DMS53 treated with DMSO at 0.1 percent for 48 hours (cell line): Measurements from ENCODE around the gene APIP.
"Not testable (repeated sequence)": the region's sequence is repeated elsewhere in the genome, so short reads cannot be mapped to it uniquely, and the experiment has no call there.

ENCODE experiments used
- DNase-seq: peaks from one replicate; lab custom pipeline; 2025; ENCODE audit not compliant: unreplicated experiment; lab: John Stamatoyannopoulos, UW

The APIP gene

DNA sequence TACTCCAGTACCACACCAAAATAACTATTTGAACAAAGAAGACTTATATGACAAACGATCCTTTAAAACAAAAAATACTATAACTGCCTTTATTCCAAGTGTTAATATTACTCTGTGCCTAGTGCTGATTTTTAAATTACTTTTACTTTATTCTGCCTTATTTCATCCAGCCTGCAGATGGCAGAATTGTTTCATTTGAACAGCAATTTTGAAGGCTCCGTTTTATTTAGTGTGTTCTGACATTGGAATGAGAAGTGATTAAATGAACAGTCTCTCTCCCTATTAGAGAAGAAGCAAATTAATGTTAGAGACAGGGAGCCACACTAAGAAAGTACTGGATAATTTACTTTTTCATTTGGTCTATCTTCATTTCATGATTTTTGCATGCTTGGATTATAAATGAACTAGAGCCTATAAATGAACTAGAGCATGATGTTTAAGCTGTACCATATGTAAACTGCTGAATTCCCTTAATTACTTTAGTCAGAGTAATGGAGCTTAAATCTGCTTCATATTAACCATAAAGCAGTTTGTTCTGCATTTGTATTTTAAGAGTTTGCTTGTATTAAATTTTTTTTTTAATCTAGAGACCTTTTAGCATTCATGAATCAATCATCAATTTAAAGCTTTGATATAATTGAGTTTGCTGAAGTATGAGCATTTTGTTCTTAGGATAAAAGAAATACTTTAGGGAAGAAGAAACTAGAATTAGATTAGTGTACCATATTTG is 10.1 kb upstream of the APIP start:
- DNase-seq, result peak; percentile 30

DNA sequence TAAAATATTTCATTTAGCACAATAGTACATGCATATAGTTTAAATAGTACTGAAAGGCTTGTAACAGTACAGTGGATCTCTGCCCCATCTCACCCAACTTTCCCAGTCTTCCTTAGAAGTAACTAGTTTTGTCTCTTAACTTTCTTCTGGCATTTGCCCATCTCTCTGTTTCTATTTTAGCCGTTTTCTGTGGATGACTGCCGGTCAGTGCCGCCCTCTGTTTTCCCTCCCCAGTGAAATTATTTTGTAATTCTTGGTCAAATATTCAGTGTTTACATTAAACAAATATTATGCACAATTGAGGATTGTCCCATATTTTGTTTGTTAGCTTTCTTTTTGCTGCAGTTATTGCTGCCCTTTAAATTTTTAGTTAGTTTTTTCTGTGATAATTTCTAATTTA is 8.5 kb upstream of the APIP start:
- no peak for DNase-seq

DNA sequence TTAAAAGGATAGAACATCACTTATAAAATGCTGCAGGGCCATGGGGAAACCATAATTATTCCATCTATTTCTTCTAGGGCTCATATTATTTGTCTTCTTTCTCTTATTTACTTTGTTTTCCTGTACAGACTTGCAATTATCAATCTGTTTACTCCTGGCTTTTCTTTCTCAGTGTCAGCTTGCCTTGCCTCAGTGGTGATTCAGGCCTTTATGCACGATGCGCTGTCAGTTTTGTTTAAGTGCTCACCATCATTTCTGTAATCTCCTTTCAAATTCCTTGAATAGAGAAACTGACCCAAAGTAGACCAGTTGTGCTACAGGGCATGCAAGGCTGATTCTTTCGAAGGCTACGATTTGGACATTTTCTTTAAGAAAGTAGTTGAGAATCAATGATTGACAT is 5.0 kb upstream of the APIP start:
- DNase-seq, result no peak

DNA sequence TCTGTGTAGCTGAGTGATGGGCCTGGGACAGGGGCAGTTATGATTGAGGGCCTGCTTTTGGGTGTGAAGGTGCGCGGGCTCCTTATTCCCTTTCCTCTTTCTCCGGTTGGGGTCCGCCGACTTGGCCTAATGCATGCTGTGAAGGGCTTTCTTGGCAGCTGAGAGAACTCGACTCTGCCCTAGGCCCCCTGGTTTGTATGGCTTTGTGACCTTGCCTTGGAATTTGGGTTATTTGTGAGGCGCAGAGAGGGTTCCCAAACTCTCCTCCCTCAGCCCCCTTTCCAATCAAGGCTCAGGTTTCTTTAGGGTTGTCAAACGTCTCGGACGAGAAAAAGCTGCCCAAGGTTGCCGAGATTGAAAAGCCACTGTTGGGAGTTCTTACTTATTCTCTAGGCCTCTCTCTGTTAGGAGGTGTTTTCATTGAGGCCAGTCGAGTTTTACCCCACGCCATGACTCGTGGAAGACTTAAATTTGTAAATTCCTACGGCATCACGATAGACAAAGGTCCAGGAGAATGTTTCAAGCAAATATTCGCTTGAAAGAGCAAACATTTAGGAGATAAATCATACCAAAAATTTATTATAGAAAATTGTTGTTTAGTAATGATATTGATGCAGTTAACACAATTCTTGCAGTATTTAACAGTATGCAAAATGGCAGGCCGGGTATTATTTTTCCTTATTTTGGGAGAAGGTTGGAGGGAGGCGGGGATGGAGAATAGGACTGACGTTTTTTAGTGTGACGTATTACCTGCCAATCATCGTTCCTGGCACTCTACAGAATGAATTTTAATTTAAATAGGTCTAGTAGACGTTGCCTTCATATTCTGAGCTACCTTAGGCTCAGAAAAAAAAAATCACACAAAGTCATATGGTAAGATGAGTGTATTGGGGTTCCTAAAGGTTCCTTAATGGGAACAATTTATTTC is 928 bp upstream of the APIP start:
- no peak for DNase-seq

DNA sequence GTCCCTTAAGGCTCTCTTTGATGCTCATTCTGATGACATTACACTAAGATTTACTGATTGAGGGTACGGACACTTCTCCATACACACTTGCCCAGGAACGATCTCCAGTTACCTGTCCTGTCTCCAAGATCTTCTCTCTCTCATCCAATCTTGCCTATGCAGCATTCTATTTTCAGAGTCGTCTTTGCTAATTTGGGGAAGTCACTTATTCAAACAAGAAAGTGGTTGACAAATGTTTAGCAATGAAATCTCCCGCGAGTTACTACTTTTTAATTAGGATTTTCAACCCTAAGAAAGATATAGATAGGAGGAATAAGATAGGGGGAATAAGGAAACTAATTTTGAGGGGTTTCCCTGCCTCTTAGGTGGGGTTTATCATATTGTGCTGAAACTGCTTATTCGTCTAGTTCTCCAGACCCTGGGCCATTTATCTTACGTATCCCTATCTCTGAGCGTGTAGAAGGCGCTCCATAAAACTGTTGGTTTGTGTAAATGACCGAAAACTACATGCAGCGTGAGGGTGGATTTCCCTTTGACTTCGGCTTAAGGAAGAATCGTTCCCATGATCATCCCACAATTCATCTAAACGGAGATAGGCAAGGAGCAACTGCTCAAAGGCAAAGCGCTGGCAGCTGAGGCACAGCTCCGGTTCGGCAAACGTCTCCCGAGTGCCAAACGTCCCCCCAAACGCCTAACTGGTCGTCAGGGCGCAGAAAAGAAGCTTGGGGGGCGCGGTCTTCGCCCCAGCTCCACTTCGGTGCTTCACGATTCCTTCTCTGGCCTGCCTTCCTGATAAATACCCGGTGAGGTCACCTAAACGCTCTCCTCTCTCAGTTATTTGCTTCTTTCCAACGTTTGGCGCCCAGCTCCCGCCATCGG is 804 bp downstream of the APIP start:
- DNase-seq, result no peak

DNA sequence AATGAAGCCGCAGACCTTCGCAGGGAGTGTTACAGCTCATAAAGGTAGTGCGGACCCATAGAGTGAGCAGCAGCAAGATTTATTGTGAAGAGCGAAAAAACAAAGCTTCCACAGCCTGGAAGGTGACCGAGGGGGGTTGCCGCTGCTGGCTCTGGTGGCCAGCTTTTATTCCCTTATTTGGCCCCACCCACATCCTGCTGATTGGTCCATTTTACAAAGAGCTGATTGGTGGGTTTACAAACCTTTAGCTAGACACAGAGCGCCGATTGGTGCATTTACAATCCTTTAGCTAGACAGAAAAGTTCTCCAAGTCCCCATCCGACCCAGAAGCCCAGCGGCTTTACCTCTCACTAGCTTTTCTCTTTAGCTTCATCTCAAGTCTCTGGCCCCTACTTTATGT is 2.6 kb downstream of the APIP start:
- DNase-seq, result not testable (repeated sequence)

DNA sequence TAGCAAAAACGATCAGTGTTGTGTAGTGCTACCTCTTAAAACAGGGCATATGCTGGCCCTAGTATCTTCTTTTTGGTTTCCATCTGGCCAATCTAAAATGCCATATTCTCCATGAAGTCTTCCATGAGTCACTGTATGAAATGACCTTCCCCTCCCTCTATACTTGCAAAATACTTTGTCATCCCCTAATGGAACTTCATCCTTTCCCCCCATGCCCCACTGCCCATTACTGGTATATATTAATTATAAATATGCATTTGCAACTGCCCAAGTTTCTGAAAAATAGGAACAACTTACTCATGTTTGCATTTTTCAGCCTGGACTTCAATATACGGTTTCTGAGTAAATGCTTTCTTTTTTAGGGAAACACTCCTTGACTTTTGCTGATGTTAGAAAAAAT is 4.5 kb downstream of the APIP start:
- no peak for DNase-seq

DNA sequence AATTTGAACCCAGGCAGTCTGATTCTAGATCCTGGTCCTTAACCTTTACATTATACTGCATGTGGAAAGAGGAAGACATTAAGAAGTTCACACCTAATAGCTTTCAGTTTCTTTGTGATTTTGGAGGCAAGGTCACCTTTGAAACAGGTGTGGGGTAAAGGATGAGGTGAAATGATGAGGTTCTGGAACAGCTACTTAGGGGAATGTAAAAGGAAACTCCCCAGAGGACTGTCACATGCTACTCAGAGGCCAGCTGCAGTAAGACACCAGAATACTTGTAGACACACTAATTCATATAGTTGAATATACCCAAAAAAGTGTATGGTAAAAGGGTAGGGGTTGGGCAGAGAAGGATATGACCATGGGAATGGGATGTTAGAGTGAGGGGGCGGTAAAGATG is 5.4 kb downstream of the APIP start:
- no peak for DNase-seq

DNA sequence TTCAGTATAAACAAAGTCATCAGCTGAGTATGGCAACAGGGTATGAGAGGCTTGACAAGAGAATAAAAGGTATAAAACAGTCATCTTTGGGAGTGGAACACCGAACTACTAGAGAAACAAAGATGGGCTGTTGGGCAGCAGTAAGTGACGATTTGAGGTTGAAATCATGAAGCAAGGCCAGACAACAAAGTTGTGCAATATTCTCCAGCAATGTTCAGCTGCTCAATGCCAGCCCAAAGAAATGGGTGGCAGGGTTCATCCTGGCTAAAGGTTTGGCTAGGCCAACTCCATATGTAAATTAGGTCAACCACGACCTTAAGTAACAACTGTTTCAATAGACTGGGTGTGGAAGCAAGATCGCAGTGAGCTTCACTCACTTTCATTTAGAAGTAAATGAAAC is 6.2 kb downstream of the APIP start:
- no peak for DNase-seq

DNA sequence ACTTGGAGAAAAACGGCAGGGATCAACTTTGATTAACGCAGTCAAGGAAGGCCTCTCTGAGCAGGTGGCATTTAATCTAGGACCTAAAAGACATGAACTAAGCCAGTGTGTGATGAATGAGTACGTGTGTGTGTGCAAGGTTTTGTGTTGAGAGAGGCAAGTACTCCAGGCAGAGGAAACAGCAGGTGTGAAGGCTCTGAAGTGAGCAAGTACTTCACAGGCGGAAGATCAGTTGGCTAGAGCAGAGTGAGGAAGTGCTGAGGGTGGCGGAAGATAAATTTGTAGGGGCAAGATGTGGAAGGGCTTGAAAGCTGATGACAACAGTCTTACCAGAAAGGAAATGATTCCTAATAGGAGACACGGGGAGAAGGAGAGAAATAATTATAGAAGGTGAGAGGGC is 6.8 kb downstream of the APIP start:
- no peak for DNase-seq

DNA sequence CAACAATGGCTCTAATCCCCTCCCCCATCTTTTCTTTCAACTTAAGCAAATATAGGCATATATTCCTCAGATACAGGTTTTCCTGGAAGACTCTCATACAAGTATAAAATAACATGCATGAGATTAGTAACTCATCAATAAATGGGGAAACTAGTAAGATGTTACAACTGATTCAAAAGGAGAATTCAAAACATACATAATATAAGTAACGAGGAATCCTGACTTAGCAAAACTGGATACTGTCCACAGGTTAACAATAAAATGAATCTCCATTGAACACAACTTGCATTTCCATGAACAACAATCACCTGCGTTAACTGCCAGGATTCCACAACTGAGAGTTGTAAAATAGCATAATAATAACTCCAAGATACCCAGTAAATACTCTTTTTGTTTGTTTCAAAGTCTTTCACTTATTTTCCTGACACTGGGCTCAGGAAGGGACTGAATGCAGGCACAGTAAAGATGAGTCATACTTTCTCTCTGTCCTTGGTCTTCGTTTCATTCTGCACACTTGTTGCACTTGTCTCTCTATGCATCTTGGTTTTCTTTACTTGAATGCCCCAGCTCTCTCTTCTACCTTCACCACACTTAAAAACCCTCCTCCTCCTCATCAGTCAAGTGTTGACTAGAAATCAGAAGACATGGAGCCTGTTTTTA is 8.1 kb downstream of the APIP start:
- no peak for DNase-seq

DNA sequence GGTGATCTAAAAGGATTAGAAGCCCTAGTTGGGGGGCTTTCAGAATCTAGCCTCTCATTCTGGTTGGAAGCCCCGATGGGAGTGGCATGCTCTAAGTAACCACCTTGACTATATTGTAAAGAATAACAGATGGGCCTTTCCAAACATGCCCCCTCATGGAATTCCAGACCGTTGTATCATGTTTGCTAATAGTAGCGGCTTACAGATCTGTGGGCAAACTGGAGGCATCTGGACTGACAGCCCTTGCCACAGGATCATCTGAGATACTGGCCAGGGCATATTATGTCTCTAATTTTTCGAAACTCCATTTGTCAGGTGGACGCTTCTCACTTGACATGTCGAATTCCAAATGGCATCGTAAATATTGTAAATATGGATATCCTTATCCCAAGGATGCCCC is 10.5 kb downstream of the APIP start:
- no peak for DNase-seq

DNA sequence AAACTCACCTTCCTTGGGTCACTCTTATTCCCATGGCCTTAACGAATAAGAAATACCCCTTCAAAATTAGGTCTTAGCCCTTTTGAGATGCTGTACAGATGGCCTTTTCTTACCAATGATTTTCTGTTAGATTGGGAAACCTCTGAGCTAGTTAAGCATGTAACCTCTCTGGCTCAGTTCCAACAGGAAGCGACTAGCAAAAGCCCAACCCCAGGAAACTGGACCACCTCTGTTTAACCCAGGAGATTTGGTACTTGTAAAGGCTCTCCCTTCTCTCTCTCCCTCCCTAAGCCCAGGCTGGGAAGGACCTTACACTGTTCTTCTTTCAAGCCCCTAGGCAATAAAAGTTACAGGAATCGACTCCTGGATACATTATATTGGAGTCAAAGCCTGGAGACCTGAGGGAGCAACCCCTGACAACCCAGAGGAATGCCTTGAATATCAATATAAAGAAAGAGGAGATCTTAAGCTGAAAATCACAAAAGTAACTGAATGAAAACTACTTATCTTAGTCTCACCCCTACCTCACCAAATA is 11.7 kb downstream of the APIP start:
- DNase-seq, result no peak

DNA sequence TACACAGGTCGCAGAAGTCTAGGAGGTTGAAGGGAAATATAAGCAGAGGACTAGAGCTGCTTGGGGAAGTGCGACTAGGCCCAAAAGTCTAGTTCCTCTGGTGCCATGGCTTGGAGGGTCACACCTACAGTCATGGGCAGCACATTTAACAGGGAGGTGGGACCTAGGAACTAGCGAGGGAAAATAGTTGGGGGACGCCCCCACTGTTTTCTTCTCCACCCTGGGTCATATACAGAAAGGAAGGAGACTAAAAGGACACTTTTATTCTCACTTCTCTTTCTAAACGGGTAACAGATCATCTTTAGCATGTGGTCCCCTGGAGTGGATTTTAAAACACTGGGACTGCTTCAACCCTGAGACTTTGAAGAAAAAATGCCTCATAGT is 16.6 kb downstream of the APIP start:
- DNase-seq, result no peak

DNA sequence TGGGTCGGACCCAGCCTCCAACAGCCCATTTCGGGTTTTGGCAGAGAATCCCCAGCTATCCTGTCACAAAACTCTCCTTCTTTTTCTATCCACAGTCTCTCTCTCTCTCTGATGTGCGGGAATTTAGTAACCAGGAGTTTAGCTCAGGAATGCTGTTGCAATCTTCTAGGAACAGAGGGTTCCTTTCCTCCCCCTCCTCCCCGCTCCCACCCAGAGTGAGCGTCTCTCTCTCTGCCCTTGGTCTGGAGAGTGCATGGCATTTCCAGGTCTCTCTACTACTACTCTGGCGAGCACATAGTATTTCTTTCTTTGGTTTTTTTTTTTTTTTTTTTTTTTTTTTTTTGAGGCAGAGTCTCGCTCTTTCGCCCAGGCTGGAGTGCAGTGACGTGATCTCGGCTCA is 17.7 kb downstream of the APIP start:
- DNase-seq, result no peak

DNA sequence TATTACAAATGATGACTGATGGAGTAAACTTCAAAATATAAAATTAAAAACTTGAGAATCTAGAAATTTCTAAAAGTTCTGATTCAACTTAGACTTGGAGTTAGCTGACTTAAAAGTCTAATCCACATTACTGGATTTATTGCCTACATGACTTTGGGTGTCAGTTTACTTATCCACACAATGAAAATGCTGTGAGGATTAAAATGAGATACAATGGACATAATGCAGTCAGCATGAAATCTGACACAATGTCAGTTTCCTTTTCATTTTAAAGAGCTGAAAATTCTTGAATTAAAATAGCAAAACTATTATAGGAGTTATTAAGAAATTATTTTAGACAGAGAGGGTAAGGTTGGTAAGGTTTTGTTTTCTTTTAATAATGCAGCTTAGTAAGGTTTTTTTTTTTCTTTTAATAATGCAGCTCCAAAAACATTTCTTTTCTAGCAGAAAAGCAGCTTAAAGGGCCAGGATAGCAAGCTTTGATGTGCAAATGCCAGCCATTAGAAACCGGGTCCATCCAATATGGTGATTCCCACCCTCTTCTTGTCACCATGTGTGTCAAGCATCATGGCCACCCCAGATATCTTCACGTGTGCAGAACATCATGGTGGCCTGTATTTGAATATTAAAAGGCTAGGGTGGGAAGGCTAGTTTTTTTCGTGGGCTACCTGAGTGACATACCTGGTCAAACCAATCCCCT is 18.9 kb downstream of the APIP start:
- DNase-seq, result no peak

DNA sequence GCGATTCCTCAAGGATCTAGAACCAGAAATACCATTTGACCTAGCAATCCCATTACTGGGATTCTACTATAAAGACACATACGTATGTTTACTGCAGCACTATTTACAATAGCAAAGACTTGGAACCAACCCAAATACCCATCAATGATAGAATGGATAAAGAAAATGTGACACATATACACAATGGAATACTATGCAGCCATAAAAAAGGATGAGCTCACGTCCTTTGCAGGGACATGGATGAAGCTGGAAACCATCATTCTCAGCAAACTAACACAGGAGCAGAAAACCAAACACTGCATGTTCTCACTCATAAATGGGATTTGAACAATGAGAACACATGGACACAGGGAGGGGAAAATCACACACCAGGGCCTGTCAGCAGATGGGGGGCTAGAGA is 20.0 kb downstream of the APIP start:
- not testable (repeated sequence) for DNase-seq

DNA sequence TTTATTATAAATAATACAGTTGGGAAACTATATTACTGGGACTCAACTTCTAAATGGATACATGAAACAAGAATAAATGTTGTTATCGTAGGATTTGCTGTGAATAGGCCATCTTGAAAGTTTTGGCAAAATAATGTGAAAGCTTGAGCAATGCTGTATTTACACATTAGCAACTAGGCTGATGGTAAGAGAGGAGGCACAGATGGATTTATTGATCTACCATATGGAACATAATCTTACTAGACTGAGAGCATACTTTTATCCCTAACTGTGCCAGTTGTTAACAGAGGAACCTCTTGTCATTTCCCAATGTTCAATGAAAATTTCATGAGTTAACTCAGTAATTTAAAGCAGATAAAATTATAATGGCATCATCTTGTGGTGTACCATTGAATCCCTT is 22.8 kb downstream of the APIP start:
- no peak for DNase-seq

DNA sequence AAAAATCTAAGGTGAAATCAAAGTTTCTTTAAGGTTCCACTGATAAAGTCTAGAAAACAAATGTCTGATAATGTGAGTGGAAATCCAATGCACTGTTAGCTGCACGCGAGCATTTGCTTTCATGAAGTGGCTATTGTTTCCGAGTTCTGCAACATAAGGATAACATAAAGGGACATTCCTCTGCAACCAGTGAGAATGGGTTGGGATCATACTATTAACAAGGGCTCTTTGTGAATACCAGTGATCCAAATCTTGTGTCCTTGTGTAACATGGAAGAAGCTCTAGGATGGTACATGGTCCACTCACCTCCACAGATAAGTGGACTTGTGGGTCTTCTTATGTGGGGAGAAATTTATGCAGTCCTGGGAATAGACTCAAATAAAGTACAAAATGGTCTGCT is 24.6 kb downstream of the APIP start:
- DNase-seq, result no peak

DNA sequence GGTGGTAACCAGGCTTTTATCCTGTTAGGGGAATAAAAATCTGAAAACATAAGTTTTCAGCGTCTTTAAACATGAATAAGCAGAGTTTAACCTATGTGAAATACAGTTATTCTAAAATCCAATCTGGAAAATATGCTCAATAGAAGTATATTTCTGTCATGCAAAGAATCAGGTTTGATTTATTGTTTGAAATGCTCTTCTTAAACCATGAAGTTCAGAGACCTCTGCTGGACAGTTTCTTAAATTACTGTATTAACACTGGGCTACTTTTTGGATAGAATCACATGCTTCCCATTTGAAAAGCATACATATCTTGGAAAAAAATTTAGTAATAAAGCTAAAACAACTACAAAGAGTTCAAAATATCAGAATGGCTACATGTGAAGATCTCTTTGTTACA is 25.4 kb downstream of the APIP start:
- peak; percentile 52 for DNase-seq
